DMS153 treated with DMSO at 0.1 percent for 48 hours (cell line): ENCODE data around the gene MYL9.
A peak's percentile ranks its signal among the peaks of the same experiment; 100 is the strongest.
"Not testable (repeated sequence)": the region's sequence is repeated elsewhere in the genome, so short reads cannot be mapped to it uniquely, and the experiment has no call there.

Experiments used
- DNase-seq: peaks from one replicate; lab custom pipeline; 2025; ENCODE audit not compliant: unreplicated experiment; lab: John Stamatoyannopoulos, UW

MYL9 gene

DNA sequence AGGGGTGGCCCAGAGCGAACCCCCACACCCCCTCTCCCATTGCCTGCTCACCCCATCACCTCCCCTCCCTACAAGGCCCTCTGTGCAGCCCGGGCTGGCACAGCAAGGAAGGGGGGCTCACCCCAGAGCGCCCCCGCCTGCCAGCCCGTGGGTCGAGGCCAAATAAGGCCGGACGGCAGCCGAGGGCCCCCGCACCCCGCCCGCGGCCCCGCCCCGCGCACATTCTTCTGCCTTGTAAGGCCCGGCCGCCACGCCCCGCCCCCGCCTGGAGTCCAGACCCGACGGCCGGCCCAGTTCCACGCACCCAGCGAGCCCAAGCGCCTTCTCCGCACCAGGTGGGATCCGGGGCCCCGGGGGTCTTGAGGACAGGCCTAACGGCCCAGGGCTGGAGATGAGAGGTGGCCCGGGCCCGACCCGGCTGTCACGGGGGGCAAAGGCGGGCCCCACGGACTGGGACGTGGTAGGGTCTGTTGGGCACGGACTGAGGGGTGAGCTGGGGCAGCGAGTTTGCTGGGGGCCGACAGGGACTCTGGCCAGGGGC, at the start of gene MYL9:
Gene MYL9 (plus strand): TSS at position 293 of the 541 bp plus-strand sequence. CDS start 3,366 bp downstream, outside the sequence.
- DNase-seq, result no peak

DNA sequence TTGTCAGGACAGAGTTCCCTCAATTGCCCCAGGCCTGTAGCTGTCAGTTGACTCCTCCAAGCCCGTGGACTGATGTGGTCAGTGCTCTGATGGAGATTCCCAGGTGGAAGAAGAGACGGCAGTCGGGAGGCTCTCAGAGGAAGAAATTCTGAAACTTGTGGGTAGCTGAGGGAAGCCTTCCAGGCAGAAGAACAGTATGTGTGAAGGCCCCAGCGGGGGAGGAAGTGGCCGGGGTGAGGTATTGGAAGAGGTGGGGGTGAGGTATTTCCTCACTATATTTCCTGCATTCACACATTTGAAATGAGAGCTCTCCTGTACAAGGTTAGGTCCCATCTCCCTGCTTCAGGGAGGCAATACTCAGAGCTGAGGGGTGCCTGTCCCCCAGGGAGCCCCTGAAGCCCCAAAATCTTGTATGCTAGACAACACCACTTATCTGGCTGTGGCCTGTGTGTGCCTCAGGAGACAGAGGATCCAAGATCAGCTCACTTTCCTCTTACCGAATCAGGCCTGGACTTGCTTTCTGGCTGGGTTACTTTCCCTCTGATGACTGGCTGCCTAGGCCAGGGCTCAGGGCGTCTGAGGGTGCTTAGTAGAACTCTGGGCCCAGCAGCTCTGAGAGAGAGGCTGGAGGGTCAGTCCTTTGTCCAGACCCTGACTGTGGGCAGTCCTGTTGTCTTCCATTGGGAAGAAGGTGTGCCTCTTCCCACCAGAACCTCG, 49.3 kb upstream of the MYL9 start:
- DNase-seq, result no peak

GRCh38 chr20:36493051-36493800, 48.1 kb upstream of the MYL9 start:
- DNase-seq, result peak; percentile 24

- no peak for DNase-seq
These were observed 47.6 kb upstream of the MYL9 start for GRCh38 chr20:36493801-36494114.

- no peak for DNase-seq
These were observed 44.3 kb upstream of the MYL9 start for GRCh38 chr20:36496707-36497669.

DNA sequence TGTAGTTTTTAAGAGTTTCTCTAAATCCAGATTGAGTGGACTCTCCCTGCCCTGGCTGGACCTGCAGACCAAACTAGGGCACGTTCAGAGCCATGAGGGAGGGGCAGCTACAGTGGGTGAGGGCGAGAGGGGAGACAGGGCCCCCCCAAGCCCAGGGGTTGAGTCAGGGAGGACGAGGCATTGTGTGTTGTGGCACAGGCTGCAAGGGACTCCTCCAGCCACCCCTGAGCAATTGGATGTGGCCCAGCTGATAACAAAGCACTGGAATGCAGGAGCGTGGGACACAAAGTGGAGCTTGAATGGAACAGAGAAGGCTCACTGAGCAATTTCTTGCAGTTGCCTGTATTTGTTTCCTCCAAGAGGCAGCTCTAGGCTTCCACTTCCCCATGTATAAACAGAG, 43.5 kb upstream of the MYL9 start:
- DNase-seq, result no peak

DNA sequence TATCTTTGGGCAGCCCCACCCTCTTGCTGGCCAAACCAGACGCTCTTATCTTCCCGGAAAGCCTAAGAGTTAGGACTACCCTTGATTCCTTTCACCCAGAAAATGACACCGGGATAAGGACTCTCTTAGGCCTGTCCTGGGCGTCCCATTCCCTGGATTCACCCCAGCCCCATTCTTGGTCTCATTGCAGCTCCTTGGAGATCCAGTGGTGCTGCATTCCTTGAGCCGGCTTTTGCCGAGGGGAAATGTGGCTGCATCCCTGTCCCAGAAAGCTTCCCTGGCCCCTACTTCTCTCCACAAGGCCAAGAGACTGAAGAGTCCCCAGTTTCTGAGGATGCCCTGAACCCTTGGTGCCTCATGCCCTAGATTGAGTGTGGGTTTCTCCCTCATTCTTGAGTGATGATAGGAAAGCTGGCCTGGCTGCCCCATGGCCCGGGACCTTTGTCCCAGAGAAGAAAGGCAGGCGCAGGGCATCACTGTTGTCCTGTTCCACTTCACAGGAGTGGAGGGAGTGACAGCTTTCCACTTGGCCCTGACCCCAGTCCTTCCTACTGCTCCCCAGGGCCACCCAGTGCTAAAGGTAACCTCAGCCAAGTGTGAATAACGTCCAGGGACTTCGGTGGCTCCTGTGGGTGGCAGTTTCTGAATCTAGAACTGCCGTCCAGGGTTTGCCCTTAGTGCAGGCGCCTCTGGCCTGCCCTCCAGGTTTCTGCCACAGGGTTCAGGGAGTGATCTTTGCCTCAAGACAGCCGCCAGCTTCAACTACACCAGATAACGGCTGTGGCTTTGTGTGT, 42.7 kb upstream of the MYL9 start:
- DNase-seq, result no peak

DNA sequence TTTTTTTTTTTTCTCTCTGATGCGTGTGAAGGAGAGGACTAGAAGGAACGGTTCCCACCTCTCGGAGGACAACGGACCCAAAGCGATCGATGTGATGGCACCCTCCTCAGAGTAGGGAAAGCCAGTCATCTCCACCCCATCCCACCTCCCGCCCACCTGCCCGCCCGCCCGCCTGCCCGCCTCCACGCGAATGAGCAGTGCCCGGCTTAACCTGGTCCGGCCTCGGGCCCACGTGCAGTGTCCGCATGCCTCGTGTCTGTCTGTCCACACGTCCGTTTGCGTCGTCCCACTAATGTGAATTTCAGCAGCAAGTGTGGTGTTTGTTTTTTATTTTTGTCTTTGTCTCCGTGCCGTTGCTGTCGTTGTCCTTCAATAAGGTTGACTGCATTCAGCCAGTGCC, 42.1 kb upstream of the MYL9 start:
- no peak for DNase-seq

GRCh38 chr20:36499723-36500501, 41.4 kb upstream of the MYL9 start:
- DNase-seq, result no peak

GRCh38 chr20:36501367-36502006, 39.8 kb upstream of the MYL9 start:
- no peak for DNase-seq

DNA sequence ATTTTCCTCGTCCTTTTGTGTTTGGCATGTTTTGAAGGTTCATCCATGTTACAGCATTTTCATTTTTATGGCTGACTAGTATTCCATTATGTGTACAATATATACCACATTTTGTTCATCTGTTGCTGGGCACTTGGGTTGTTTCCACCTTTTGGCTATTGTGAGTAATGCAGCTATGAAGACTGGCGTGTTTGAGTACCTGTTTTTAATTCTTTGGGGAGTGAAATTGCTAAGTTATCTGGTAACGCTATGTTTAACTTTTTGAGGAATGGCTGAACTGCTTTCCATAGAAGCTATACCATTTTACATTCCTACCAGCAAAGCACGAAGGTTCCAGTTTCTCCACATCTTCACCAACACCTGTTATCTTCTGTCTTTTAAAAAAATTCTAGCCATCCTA, 37.0 kb upstream of the MYL9 start:
- no peak for DNase-seq

DNA sequence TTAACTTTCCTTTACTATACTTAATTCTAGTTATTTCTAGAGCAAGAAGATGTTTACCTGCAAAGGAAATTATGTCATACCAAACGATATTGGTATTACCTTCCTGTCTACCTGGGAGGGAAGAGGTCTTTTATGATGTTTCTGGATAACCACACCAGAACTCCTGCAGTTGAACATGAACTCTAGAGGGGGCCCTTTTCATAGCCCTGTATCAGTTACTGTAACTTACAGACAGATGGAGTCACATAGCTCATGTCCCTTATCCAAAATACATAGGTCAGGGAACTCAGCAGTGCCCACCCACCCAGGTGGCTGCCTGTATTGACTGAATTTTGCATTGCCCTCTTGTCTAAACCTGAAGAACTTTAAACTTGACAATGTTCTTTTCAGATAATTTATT, 35.1 kb upstream of the MYL9 start:
- no peak for DNase-seq

- no peak for DNase-seq
These were observed 33.6 kb upstream of the MYL9 start for GRCh38 chr20:36507746-36508145.

- no peak for DNase-seq
These were observed 22.2 kb upstream of the MYL9 start for GRCh38 chr20:36519012-36519719.

DNA sequence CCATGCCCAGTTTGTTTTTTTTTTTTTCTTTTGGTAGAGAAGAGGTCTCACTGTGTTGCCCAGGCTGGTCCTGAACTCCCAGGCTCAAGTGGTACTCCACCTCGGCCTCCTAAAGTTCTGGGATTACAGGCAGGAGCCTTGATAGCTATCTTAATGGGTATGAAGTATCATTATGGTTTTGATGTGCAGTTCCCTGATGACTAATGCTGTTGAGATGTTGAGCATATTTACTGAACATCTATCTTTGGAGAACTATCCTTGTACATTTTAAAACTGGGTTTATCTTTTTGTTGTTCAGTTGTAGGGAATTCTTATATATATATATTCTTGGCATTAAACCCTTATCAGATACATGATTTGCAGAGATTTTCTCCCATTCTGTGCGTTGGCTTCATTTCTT, 21.4 kb upstream of the MYL9 start:
- DNase-seq, result no peak

DNA sequence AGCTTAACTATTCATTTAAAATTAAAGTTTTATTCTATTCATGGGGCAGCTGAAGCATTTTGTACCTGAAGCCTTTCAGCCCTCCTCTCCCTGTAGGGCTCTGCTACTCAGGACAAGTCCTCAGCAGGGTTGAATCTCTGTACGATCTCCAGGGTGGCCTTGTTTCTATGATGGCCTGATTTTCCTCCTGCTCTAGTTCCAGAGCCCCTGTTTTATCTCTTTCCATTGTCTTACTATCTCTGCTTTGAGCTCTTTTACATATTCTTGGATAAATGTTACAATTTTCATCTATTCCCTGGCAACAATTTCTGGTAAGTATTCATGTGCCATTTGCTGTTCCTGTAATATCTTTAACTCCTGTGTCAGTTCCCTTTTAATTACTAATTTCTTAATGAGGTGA, 19.8 kb upstream of the MYL9 start:
- DNase-seq, result no peak

DNA sequence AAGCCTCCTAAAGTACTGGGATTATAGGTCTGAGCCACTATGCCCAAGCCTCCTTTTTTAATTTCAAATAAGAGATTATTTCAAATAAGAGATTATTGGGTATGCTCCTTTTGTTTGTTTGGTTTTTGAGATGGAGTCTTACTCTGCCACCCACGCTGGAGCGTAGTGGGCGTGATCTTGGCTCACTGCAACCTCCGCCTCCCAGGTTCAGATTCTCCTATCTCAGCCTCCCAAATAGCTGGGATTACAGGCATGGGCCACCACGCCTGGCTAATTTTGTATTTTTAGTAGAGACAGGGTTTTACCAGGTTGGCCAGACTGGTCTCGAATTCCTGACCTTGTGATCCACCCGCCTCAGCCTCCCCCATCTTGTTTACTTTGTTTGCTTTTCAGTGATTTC, 18.9 kb upstream of the MYL9 start:
- not testable (repeated sequence) for DNase-seq

- DNase-seq, result no peak
These were observed 18.0 kb upstream of the MYL9 start for GRCh38 chr20:36523341-36523740.
